IMR-90 (cell line): ENCODE results near the gene SMYD2. TPM values are rescaled to one million over a fixed set of nuclear protein-coding genes. Genes with fewer than 3 reads are reported as not detected.

Experiments
- ATAC-seq: fragments of 200-7000 bp; cut with Tn5 transposase; 2 replicates; pipeline ENCODE4 v1.9.1; 2020; ENCODE audit warnings: low read depth, mild to moderate bottlenecking, moderate library complexity
- BruUV-seq: library from RNA; stranded (reverse); fragments of 400-500 nt; replicated peaks from 2 replicates; lab custom pipeline; 2021; lab: Mats Ljungman, UMichigan
- CTCF ChIA-PET: fragments of 300-600 bp; formaldehyde crosslinking; extraction: SDS; loops from one replicate; lab custom pipeline; 2021; ENCODE audit warnings: antibody characterized with exemption; lab: Yijun Ruan, JAX
- POLR2A ChIA-PET: fragments of 300-600 bp; sonication (Branson Sonifier 250); formaldehyde crosslinking; loops from one replicate; lab custom pipeline; 2022; ENCODE audit warnings: antibody characterized with exemption; ENCODE audit not compliant: unreplicated experiment; lab: Charles Lee
- DNase-seq: peaks from one replicate; pipeline ENCODE4 v3.0.0; 2013
- H2AFZ ChIP-seq: replicated peaks from 2 replicates; pipeline ENCODE3; 2013; ENCODE audit warnings: low read length, mild to moderate bottlenecking; ENCODE audit not compliant: poor library complexity
- H2AK5ac ChIP-seq: 2 replicates; pipeline ENCODE4 v1.6.1; 2013; ENCODE audit warnings: low read depth, low read length, inconsistent platforms
- H2AK9ac ChIP-seq: replicated peaks from 2 replicates; pipeline ENCODE3; 2013; ENCODE audit warnings: mild to moderate bottlenecking, low read depth, low read length, moderate library complexity; ENCODE audit not compliant: poor library complexity
- H2BK120ac ChIP-seq: 2 replicates; pipeline ENCODE4 v1.6.1; 2013; ENCODE audit warnings: low read depth, low read length, inconsistent platforms
- H2BK15ac ChIP-seq: 3 replicates; pipeline ENCODE4 v1.6.1; 2013; ENCODE audit warnings: low read depth, low read length, inconsistent platforms
- H2BK20ac ChIP-seq: 2 replicates; pipeline ENCODE4 v1.6.1; 2013; ENCODE audit warnings: low read depth, mild to moderate bottlenecking, inconsistent platforms, low read length, moderate library complexity
- H2BK5ac ChIP-seq: 2 replicates; pipeline ENCODE4 v1.6.1; 2013; ENCODE audit warnings: mild to moderate bottlenecking, low read depth, low read length, inconsistent platforms; ENCODE audit not compliant: poor library complexity, severe bottlenecking
- H3K14ac ChIP-seq: replicated peaks from 2 replicates; pipeline ENCODE4 v1.6.1; 2013; ENCODE audit warnings: low read depth, low read length, inconsistent platforms
- H3K18ac ChIP-seq: 2 replicates; pipeline ENCODE4 v1.6.1; 2013; ENCODE audit warnings: low read depth, low read length, control low read depth
- H3K23ac ChIP-seq: 2 replicates; pipeline ENCODE4 v1.6.1; 2013; ENCODE audit warnings: low read depth, low read length, inconsistent platforms
- H3K27ac ChIP-seq: 2 replicates; pipeline ENCODE4 v1.5.1; 2013; ENCODE audit warnings: mild to moderate bottlenecking, control low read depth, low read length; ENCODE audit not compliant: insufficient read depth
- H3K27me3 ChIP-seq: 2 replicates; pipeline ENCODE4 v1.6.1; 2013; ENCODE audit warnings: low read length; ENCODE audit not compliant: control insufficient read depth, insufficient read depth
- H3K36me3 ChIP-seq: 2 replicates; pipeline ENCODE4 v1.6.1; 2013; ENCODE audit warnings: low read length, mixed read lengths; ENCODE audit not compliant: control insufficient read depth, insufficient read depth
- H3K4ac ChIP-seq: 2 replicates; pipeline ENCODE4 v1.6.1; 2013; ENCODE audit warnings: low read depth, low read length, inconsistent platforms
- H3K4me1 ChIP-seq: 2 replicates; pipeline ENCODE4 v1.6.1; 2013; ENCODE audit warnings: low read length, mixed read lengths; ENCODE audit not compliant: control insufficient read depth, insufficient read depth
- H3K4me2 ChIP-seq: 2 replicates; pipeline ENCODE4 v1.6.1; 2013; ENCODE audit warnings: low read depth, mild to moderate bottlenecking, control low read depth, low read length, moderate library complexity
- H3K4me3 ChIP-seq: 2 replicates; pipeline ENCODE4 v1.5.1; 2013; ENCODE audit warnings: low read depth, mild to moderate bottlenecking, control low read depth, low read length, moderate library complexity; ENCODE audit not compliant: insufficient read depth
- H3K56ac ChIP-seq: 2 replicates; pipeline ENCODE4 v1.6.1; 2013; ENCODE audit warnings: low read length, inconsistent platforms; ENCODE audit not compliant: insufficient read depth; ENCODE audit errors: extremely low read depth
- H3K79me1 ChIP-seq, 2 experiments: 2 replicates each; pipeline ENCODE4 v1.6.1; 2013; ENCODE audit warnings: low read length in 2 of 2, inconsistent platforms in 1 of 2, low read depth in 1 of 2
- H3K9ac ChIP-seq: 2 replicates; pipeline ENCODE4 v1.6.1; 2013; ENCODE audit warnings: low read depth, low read length, control low read depth
- H3K9me1 ChIP-seq: 2 replicates; pipeline ENCODE4 v1.6.1; 2013; ENCODE audit warnings: low read length, inconsistent platforms; ENCODE audit not compliant: insufficient read depth
- H3K9me3 ChIP-seq: 2 replicates; pipeline ENCODE4 v1.6.1; 2013; ENCODE audit warnings: low read length; ENCODE audit not compliant: control insufficient read depth, insufficient read depth
- H4K20me1 ChIP-seq: 2 replicates; pipeline ENCODE4 v1.6.1; 2013; ENCODE audit warnings: low read length, inconsistent platforms; ENCODE audit not compliant: insufficient read depth
- H4K5ac ChIP-seq: 2 replicates; pipeline ENCODE4 v1.6.1; 2013; ENCODE audit warnings: mild to moderate bottlenecking, low read depth, low read length, control low read depth
- H4K8ac ChIP-seq, 2 experiments: 2 replicates each; pipeline ENCODE4 v1.6.1; 2013; ENCODE audit warnings: low read depth in 2 of 2, low read length in 2 of 2, control low read depth in 1 of 2, inconsistent platforms in 1 of 2
- H4K91ac ChIP-seq: 2 replicates; pipeline ENCODE4 v1.6.1; 2013; ENCODE audit warnings: low read depth, low read length, inconsistent platforms; ENCODE audit not compliant: insufficient read depth
- FOS ChIP-seq: fragments of 150-350 bp; IDR thresholded peaks from 2 replicates; pipeline ENCODE4 v1.6.1; 2016; ENCODE audit warnings: low read depth, low read length
- MAFK ChIP-seq: IDR thresholded peaks from 2 replicates; pipeline ENCODE4 v1.6.1; 2012; ENCODE audit warnings: low read depth, low read length, improper control_type of control experiment
- NFE2L2 ChIP-seq: fragments of 150-350 bp; IDR thresholded peaks from 2 replicates; pipeline ENCODE4 v1.6.1; 2016; ENCODE audit warnings: low read depth, mild to moderate bottlenecking, low read length
- POLR2A ChIP-seq: IDR thresholded peaks from 2 replicates; pipeline ENCODE4 v1.6.1; 2012; ENCODE audit warnings: mild to moderate bottlenecking, low read depth, low read length
- WGBS, 2 experiments: methylation state at CpG; one replicate each; pipeline versions ENCODE4 v1.1.5 to v1.1.7; 2013; ENCODE audit warnings: missing lambda C conversion rate in 2 of 2; ENCODE audit not compliant: insufficient read length in 1 of 2; ENCODE audit errors: extremely low coverage in 2 of 2; 5-methylcytosine and 5-hydroxymethylcytosine counted together
- dilution Hi-C: fragments of 300-500 bp; cut with HindIII; formaldehyde crosslinking; loops from one replicate; pipeline ENCODE4 v1.14.3; 2018; ENCODE audit warnings: low sequenced_read_pairs; ENCODE audit not compliant: unreplicated experiment
- in situ Hi-C: fragments of 300-500 bp; cut with MboI; formaldehyde crosslinking; loops from 3 replicates; pipeline ENCODE4 v1.14.3; 2019; ENCODE audit warnings: low sequenced_read_pairs, inconsistent platforms, mixed read lengths
- intact Hi-C: fragments of 100-400 bp; cut with micrococcal nuclease; formaldehyde crosslinking; loops from 2 replicates; pipeline ENCODE4 v1.10.0; 2022
- polyA plus RNA-seq, 3 experiments: library from polyadenylated mRNA; depleted of rRNA; stranded (reverse); fragments of >200 nt; gene quantifications; 2 replicates each; pipeline ENCODE4 v1.2.3, GENCODE V29; 2012; ENCODE audit warnings: low replicate concordance in 1 of 3
- total RNA-seq: library from RNA; depleted of rRNA; stranded (reverse); fragments of >200 nt; gene quantifications from 2 replicates; pipeline ENCODE4 v1.2.3, GENCODE V29; 2012

Gene SMYD2
- total and polyA plus RNA-seq, 2 of the 4 experiments (the other 2 are of a cell fraction) = 32.7 to 61.7 TPM

- no peak overlapping the region; the same call in 1 of the 2 replicates for H4K5ac ChIP-seq
- H3K9me1 ChIP-seq = no peaks in the 10 kb centered on the region; the same call in 1 of the 2 replicates
- H3K4ac ChIP-seq = peak overlapping the region; percentile 42
- peak overlapping the region; percentile 72; the same call in 1 of the 2 replicates for H4K91ac ChIP-seq
- no peak overlapping the region; the same call in 1 of the 2 replicates for H3K4me3 ChIP-seq
- H3K4me2 ChIP-seq = peak overlapping the region; percentile 83
- H3K14ac ChIP-seq = peak overlapping the region; percentile 65
- dilution Hi-C loops = no loop called here
- peak overlapping the region; percentile 25 for H2AFZ ChIP-seq
- ChIA-PET POLR2A (interaction anchor here (1.0 kb wide), 1 partner anchor 16 kb away, joined by 5 read pairs; the partner anchor contains the start of gene SMYD2), CTCF (interaction anchor here (1.5 kb wide), 1 partner anchor 32 kb away, joined by 5 read pairs; no protein-coding TSS in a partner anchor)
- in situ Hi-C loops = no loop called here
- H2BK120ac ChIP-seq = peak overlapping the region; percentile 76
- no peaks in the 10 kb centered on the region for H3K9me3 ChIP-seq
- no peak overlapping the region for H3K9ac ChIP-seq
- H3K27ac ChIP-seq = no peak overlapping the region
- 60% methylated on average over 1 of the region's 9 CpGs; no CpG with 5 or more reads in 1 of the 2 experiments for WGBS, 2 experiments
- H3K79me1 ChIP-seq = peaks cover 16 to 30% of the 10 kb centered on the region in 2 experiments; a peak in 3 of 4 replicates
- H2BK5ac ChIP-seq = peak overlapping the region; percentile 81
- no peaks in the 10 kb centered on the region for H3K36me3 ChIP-seq
- H3K27me3 ChIP-seq = no peaks in the 10 kb centered on the region
- H4K8ac ChIP-seq = peak overlapping the region in 1 of 2 experiments; percentile 52; a peak in 3 of 4 replicates
- peaks cover 7% of the 10 kb centered on the region for H3K4me1 ChIP-seq
- peak overlapping the region; percentile 71; the same call in 1 of the 2 replicates for H3K18ac ChIP-seq
- peak overlapping the region; percentile 19; the same call in 1 of the 2 replicates for H3K56ac ChIP-seq
- H4K20me1 ChIP-seq = peaks cover 4% of the 10 kb centered on the region; the same call in 1 of the 2 replicates
- TF ChIP-seq MAFK = 0 out of 2 replicates have a peak, but pooled peaks have one; percentile 52
- no peak for TF ChIP-seq POLR2A
- no peak for TF ChIP-seq NFE2L2
- peak; percentile 51 for TF ChIP-seq FOS
- ATAC-seq (peak; percentile 96), DNase-seq (peak; percentile 90)
- peak overlapping the region; percentile 35; the same call in 1 of the 2 replicates for H3K23ac ChIP-seq
- H2AK9ac ChIP-seq = no peak overlapping the region
- H2BK20ac ChIP-seq = peak overlapping the region; percentile 43
- H2AK5ac ChIP-seq = no peak overlapping the region
- no peak overlapping the region for H2BK15ac ChIP-seq
- intact Hi-C loops = no loop called here
- BruUV-seq = no TSS peak
Observed at GRCh38 chr1:214296860-214297745, 16.1 kb downstream of the SMYD2 start.
